ENCODE measurements around the gene ANKRD30A.
"Not testable (repeated sequence)": the region's sequence is repeated elsewhere in the genome, so short reads cannot be mapped to it uniquely, and the experiment has no call there.

Gene ANKRD30A

GRCh38 chr10:37182719-37183118 is 57.3 kb downstream of the ANKRD30A start:
- H3K36me3 ChIP-seq (ENCODE audit: insufficient read depth); H4K20me1 ChIP-seq (ENCODE audit: insufficient read depth); H3K79me2 ChIP-seq (ENCODE audit: insufficient read depth, low read depth); H3K4me1 ChIP-seq (ENCODE audit: low read depth, poor library complexity, severe bottlenecking); H3K4me2 ChIP-seq; H3K27ac ChIP-seq; H3K4me3 ChIP-seq (IDR thresholded peaks at IDR 0.05; ENCODE audit: insufficient read depth, low read depth, low read length); H3K9ac ChIP-seq; H3K27me3 ChIP-seq (ENCODE audit: insufficient read depth, low read depth); H2AFZ ChIP-seq (ENCODE audit: low read depth): not testable (repeated sequence)

- H3K27me3 ChIP-seq (ENCODE audit: insufficient read depth, low read depth): no peaks in the 10 kb centered on the region
- H3K4me1 ChIP-seq (ENCODE audit: low read depth, poor library complexity, severe bottlenecking): no peaks in the 10 kb centered on the region
- no peak overlapping the region for H3K4me3 ChIP-seq (IDR thresholded peaks at IDR 0.05; ENCODE audit: insufficient read depth, low read depth, low read length)
- H4K20me1 ChIP-seq (ENCODE audit: insufficient read depth): no peaks in the 10 kb centered on the region
- no peaks in the 10 kb centered on the region for H3K36me3 ChIP-seq (ENCODE audit: insufficient read depth)
- H3K27ac ChIP-seq: no peak overlapping the region
- no peak for TF ChIP-seq CTCF (conservative IDR thresholded peaks at IDR 0.05; ENCODE audit: low read depth, low read length)
- no peaks in the 10 kb centered on the region for H3K79me2 ChIP-seq (ENCODE audit: insufficient read depth, low read depth)
- no peak overlapping the region for H3K9ac ChIP-seq
- H3K4me2 ChIP-seq: no peak overlapping the region
- H2AFZ ChIP-seq (ENCODE audit: low read depth): no peak overlapping the region
These were observed 80.7 kb downstream of the ANKRD30A start for GRCh38 chr10:37206132-37206531.

GRCh38 chr10:37220866-37221265 is 95.5 kb downstream of the ANKRD30A start:
- Histone ChIP-seq H3K9ac (no peak overlapping the region), H3K36me3 (ENCODE audit: insufficient read depth) (no peaks in the 10 kb centered on the region), H3K79me2 (ENCODE audit: insufficient read depth, low read depth) (no peaks in the 10 kb centered on the region), H3K4me3 (IDR thresholded peaks at IDR 0.05; ENCODE audit: insufficient read depth, low read depth, low read length) (no peak overlapping the region), H3K27me3 (ENCODE audit: insufficient read depth, low read depth) (no peaks in the 10 kb centered on the region), H4K20me1 (ENCODE audit: insufficient read depth) (no peaks in the 10 kb centered on the region), H3K27ac (no peak overlapping the region), H2AFZ (ENCODE audit: low read depth) (no peak overlapping the region), H3K4me1 (ENCODE audit: low read depth, poor library complexity, severe bottlenecking) (no peaks in the 10 kb centered on the region), H3K4me2 (no peak overlapping the region)
- TF ChIP-seq CTCF (conservative IDR thresholded peaks at IDR 0.05; ENCODE audit: low read depth, low read length): no peak

GRCh38 chr10:37222046-37222445 is 96.6 kb downstream of the ANKRD30A start:
- Histone ChIP-seq H3K4me2 (no peak overlapping the region), H2AFZ (ENCODE audit: low read depth) (no peak overlapping the region), H3K4me1 (ENCODE audit: low read depth, poor library complexity, severe bottlenecking) (no peaks in the 10 kb centered on the region), H3K27ac (no peak overlapping the region), H3K27me3 (ENCODE audit: insufficient read depth, low read depth) (no peaks in the 10 kb centered on the region), H3K9ac (no peak overlapping the region), H3K79me2 (ENCODE audit: insufficient read depth, low read depth) (no peaks in the 10 kb centered on the region), H3K36me3 (ENCODE audit: insufficient read depth) (no peaks in the 10 kb centered on the region), H4K20me1 (ENCODE audit: insufficient read depth) (no peaks in the 10 kb centered on the region), H3K4me3 (IDR thresholded peaks at IDR 0.05; ENCODE audit: insufficient read depth, low read depth, low read length) (no peak overlapping the region)
- TF ChIP-seq CTCF (conservative IDR thresholded peaks at IDR 0.05; ENCODE audit: low read depth, low read length): no peak

- no peaks in the 10 kb centered on the region for H3K79me2 ChIP-seq (ENCODE audit: insufficient read depth, low read depth)
- no peaks in the 10 kb centered on the region for H3K27me3 ChIP-seq (ENCODE audit: insufficient read depth, low read depth)
These were observed 99.8 kb downstream of the ANKRD30A start for GRCh38 chr10:37225163-37225562.

More at GRCh38 chr10:37225163-37225562, 99.8 kb downstream of the ANKRD30A start:
- H2AFZ ChIP-seq (ENCODE audit: low read depth): no peak overlapping the region
- no peaks in the 10 kb centered on the region for H3K4me1 ChIP-seq (ENCODE audit: low read depth, poor library complexity, severe bottlenecking)
- no peak overlapping the region for H3K4me3 ChIP-seq (IDR thresholded peaks at IDR 0.05; ENCODE audit: insufficient read depth, low read depth, low read length)
- H4K20me1 ChIP-seq (ENCODE audit: insufficient read depth): no peaks in the 10 kb centered on the region
- TF ChIP-seq CTCF (conservative IDR thresholded peaks at IDR 0.05; ENCODE audit: low read depth, low read length): no peak
- no peak overlapping the region for H3K27ac ChIP-seq
- no peak overlapping the region for H3K9ac ChIP-seq
- H3K36me3 ChIP-seq (ENCODE audit: insufficient read depth): no peaks in the 10 kb centered on the region
- no peak overlapping the region for H3K4me2 ChIP-seq

Measured in KMS-11 (cell line).